ENCODE data around the gene SLC14A1.

DNA sequence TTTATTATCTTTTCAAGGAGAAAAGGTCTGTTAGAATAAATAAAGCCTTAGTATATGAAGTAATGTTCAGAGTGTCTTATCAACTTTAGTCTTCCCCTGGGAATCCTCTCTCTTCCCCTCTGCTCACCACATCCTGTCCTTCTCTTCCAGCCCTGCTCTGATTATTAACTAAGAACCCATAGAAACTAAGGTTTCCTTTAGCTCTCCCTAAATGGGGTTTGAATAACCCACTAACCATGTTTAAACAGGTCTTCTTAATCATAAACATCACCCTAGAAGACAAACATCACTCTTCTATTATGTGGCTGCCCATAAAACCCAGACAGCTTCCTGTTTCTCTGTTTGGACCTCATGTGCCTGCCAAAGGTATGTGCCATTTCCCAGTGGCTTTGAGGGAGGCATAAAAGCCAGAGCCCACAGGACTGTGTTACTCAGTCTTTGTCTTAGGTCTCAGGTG is 50.1 kb downstream of the SLC14A1 start:
- no peak for TF ChIP-seq POLR2A (IDR thresholded peaks at IDR 0.05)
- TF ChIP-seq, protein P1, sequence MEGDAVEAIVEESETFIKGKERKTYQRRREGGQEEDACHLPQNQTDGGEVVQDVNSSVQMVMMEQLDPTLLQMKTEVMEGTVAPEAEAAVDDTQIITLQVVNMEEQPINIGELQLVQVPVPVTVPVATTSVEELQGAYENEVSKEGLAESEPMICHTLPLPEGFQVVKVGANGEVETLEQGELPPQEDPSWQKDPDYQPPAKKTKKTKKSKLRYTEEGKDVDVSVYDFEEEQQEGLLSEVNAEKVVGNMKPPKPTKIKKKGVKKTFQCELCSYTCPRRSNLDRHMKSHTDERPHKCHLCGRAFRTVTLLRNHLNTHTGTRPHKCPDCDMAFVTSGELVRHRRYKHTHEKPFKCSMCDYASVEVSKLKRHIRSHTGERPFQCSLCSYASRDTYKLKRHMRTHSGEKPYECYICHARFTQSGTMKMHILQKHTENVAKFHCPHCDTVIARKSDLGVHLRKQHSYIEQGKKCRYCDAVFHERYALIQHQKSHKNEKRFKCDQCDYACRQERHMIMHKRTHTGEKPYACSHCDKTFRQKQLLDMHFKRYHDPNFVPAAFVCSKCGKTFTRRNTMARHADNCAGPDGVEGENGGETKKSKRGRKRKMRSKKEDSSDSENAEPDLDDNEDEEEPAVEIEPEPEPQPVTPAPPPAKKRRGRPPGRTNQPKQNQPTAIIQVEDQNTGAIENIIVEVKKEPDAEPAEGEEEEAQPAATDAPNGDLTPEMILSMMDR (IDR thresholded peaks at IDR 0.05 in 4 of 5, conservative IDR thresholded peaks at IDR 0.05 in 1 of 5), result no peak
